Endothelial cell of umbilical vein (primary cell): ENCODE data around the gene EREG.

Source experiments
- EZH2 ChIP-seq: IDR thresholded peaks from 2 replicates; pipeline ENCODE4 v1.6.1; 2012; ENCODE audit warnings: borderline replicate concordance, low read depth, mild to moderate bottlenecking, moderate library complexity, low read length, inconsistent platforms; ENCODE audit not compliant: severe bottlenecking
- FOS ChIP-seq: IDR thresholded peaks from 2 replicates; pipeline ENCODE4 v1.6.1; 2011; ENCODE audit warnings: mild to moderate bottlenecking, low read length, moderate library complexity, borderline replicate concordance; ENCODE audit not compliant: insufficient read depth
- JUN ChIP-seq: IDR thresholded peaks from 2 replicates; pipeline ENCODE4 v1.6.1; 2011; ENCODE audit warnings: borderline replicate concordance, low read depth; ENCODE audit not compliant: insufficient read length, insufficient read depth
- MYC ChIP-seq: IDR thresholded peaks from one replicate; pipeline ENCODE4 v1.6.1; 2011; ENCODE audit warnings: mild to moderate bottlenecking, low read depth, low read length
- POLR2A ChIP-seq: IDR thresholded peaks from 2 replicates; pipeline ENCODE4 v1.6.1; 2012; ENCODE audit warnings: low read depth, mild to moderate bottlenecking, control low read depth, low read length
- POLR2AphosphoS5 ChIP-seq: IDR thresholded peaks from 2 replicates; pipeline ENCODE4 v1.6.1; 2012; ENCODE audit warnings: low read depth, mild to moderate bottlenecking, control low read depth, low read length, moderate library complexity; ENCODE audit not compliant: insufficient read depth
- TF ChIP-seq, protein P1 (sequence below), 2 donors: IDR thresholded peaks; 1 replicate in 1 of 2; 2 replicates in 1 of 2; pipeline ENCODE4 v1.5.1; 2011; ENCODE audit warnings: low read length in 2 of 2, mild to moderate bottlenecking in 2 of 2, moderate library complexity in 2 of 2, control low read depth in 1 of 2, inconsistent platforms in 1 of 2, low read depth in 1 of 2; ENCODE audit not compliant: insufficient read depth in 1 of 2; ENCODE audit errors: extremely low read depth in 1 of 2

DNA sequence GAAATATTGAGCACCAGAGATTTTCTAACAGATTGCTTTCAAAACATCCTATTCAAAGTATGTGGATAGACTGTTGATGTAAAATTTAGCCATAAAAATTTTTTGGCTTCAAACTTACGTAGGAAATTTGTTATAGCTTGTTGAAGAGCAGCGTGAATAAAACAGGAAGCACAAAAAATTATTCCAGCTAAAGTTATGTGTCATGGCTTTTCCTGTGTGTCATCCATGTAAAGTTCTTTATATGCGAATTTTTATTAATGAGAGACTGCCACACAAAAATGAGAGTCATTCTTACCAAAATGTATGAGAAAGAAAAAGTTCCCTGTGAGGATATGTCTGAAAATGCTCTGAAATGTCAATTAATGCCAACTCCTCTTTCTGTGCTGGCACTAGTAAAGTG lies 37.2 kb upstream of the EREG start:
- TF ChIP-seq, protein P1, sequence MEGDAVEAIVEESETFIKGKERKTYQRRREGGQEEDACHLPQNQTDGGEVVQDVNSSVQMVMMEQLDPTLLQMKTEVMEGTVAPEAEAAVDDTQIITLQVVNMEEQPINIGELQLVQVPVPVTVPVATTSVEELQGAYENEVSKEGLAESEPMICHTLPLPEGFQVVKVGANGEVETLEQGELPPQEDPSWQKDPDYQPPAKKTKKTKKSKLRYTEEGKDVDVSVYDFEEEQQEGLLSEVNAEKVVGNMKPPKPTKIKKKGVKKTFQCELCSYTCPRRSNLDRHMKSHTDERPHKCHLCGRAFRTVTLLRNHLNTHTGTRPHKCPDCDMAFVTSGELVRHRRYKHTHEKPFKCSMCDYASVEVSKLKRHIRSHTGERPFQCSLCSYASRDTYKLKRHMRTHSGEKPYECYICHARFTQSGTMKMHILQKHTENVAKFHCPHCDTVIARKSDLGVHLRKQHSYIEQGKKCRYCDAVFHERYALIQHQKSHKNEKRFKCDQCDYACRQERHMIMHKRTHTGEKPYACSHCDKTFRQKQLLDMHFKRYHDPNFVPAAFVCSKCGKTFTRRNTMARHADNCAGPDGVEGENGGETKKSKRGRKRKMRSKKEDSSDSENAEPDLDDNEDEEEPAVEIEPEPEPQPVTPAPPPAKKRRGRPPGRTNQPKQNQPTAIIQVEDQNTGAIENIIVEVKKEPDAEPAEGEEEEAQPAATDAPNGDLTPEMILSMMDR (IDR thresholded peaks at IDR 0.05; ENCODE audit: extremely low read depth in 1 of 2, insufficient read depth in 1 of 2, low read depth in 1 of 2, low read length in 2 of 2), result no peak
- TF ChIP-seq FOS (peak; percentile 69), POLR2A (no peak), POLR2AphosphoS5 (peak; percentile 21), MYC (no peak), EZH2 (no peak), JUN (peak; percentile 76)
